Right lobe of liver (tissue), 6 donors: ENCODE measurements around the gene KIZ. TPM values are rescaled to one million over a fixed set of nuclear protein-coding genes. Genes with fewer than 3 reads are reported as not detected.

ENCODE experiments used
- ATAC-seq, 4 donors: fragments of 200-7000 bp; cut with Tn5 transposase; one replicate each; pipeline ENCODE4 v1.9.1; 2020; ENCODE audit warnings: mild to moderate bottlenecking in 4 of 4, moderate library complexity in 4 of 4
- DNase-seq, 3 donors: peaks; one replicate each; pipeline ENCODE4 v3.0.0-alpha.2; 2020
- H3K27ac ChIP-seq, 3 donors: fragments of 200-600 bp; one replicate each; pipeline ENCODE4 v1.8.0; 2022
- H3K27me3 ChIP-seq, 2 donors: fragments of 200-600 bp; one replicate each; pipeline ENCODE4 v1.8.0; 2022
- H3K36me3 ChIP-seq, 4 donors: fragments of 200-600 bp; sonication (generic) in 1 of 4; one replicate each; pipeline versions ENCODE4 v1.5.1 to v1.8.0; 2017 to 2022; ENCODE audit warnings: control low read depth in 1 of 4
- H3K4me1 ChIP-seq, 4 donors: fragments of 200-600 bp; sonication (generic) in 1 of 4; one replicate each; pipeline versions ENCODE4 v1.5.1 to v1.8.0; 2017 to 2022; ENCODE audit warnings: control low read depth in 1 of 4
- H3K4me3 ChIP-seq, 3 donors: fragments of 200-600 bp; one replicate each; pipeline ENCODE4 v1.8.0; 2022
- H3K9me3 ChIP-seq, 4 donors: fragments of 200-600 bp; sonication (generic) in 1 of 4; one replicate each; pipeline versions ENCODE4 v1.5.1 to v1.8.0; 2017 to 2022; ENCODE audit warnings: control low read depth in 1 of 4
- CTCF ChIP-seq, 4 donors: fragments of 200-600 bp in 3 of 4; fragments of 450-650 bp in 1 of 4; IDR thresholded peaks; one replicate each; pipeline versions ENCODE4 v1.5.1 to v1.8.0; 2016 to 2022; ENCODE audit warnings: antibody characterized with exemption in 4 of 4, mild to moderate bottlenecking in 2 of 4
- POLR2A ChIP-seq: fragments of 450-650 bp; IDR thresholded peaks from one replicate; pipeline ENCODE4 v1.6.1; 2017; ENCODE audit warnings: antibody characterized with exemption, mild to moderate bottlenecking
- WGBS: methylation state at CpG from one replicate; pipeline ENCODE4 v1.1.6; 2018; ENCODE audit warnings: low coverage, low lambda C conversion rate; ENCODE audit not compliant: insufficient coverage; ENCODE audit errors: missing lambda C conversion rate; 5-methylcytosine and 5-hydroxymethylcytosine counted together
- intact Hi-C, 2 donors: fragments of 100-400 bp; cut with DNase I; formaldehyde crosslinking; loops; one replicate each; pipeline versions ENCODE4 v1.11.2 to v1.14.1; 2022
- total RNA-seq, 6 experiments: library from RNA; depleted of rRNA in 2 of 6; stranded (reverse); fragments of >200 nt in 2 of 6; fragmentation: NEBNext Ultra II Directional in 3 of 6; extraction: Animal tissue kit (Norgen Biotek cat#: 25700) in 3 of 6; gene quantifications; one replicate each; pipeline versions ENCODE4 v1.1.0 to v1.2.4, GENCODE V29; 2016 to 2023
- donor health status: DM: no; HTN: yes; CAD: no.
- donor health status: DM: no; HTN: no; CAD: no.
- donor health status: DM: no; HTN: no; CAD: no.
- donor health status: DM: no; HTN: yes; CAD: no.
- donor health status: DM: no; HTN: yes; CAD: no.

KIZ gene
- total RNA-seq, 6 experiments from 2014 or later: 5.1 to 11.5 (median 7.4) TPM

GRCh38 chr20:21184819-21185218 is 58.9 kb downstream of the KIZ start:
- WGBS: 73% methylated on average over 2 of the region's 3 CpGs
- H3K4me1 ChIP-seq: no peaks in the 10 kb centered on the region
- TF ChIP-seq POLR2A: no peak
- no peak for TF ChIP-seq CTCF (IDR thresholded peaks at IDR 0.05)
- no peaks in the 10 kb centered on the region for H3K27me3 ChIP-seq
- H3K36me3 ChIP-seq: no peaks in the 10 kb centered on the region
- no peak for ATAC-seq
- no peak overlapping the region for H3K4me3 ChIP-seq
- DNase-seq: no peak
- no peaks in the 10 kb centered on the region for H3K9me3 ChIP-seq
- intact Hi-C loops: no loop called here
- H3K27ac ChIP-seq: no peak overlapping the region

- Histone ChIP-seq H3K27ac (no peak overlapping the region), H3K27me3 (no peaks in the 10 kb centered on the region), H3K4me3 (no peak overlapping the region), H3K4me1 (no peaks in the 10 kb centered on the region), H3K9me3 (no peaks in the 10 kb centered on the region), H3K36me3 (no peaks in the 10 kb centered on the region)
- DNase-seq (no peak), ATAC-seq (no peak)
- intact Hi-C loops: no loop called here
- WGBS: 89% methylated on average over 5 of the region's 5 CpGs
- no peak for TF ChIP-seq POLR2A
- TF ChIP-seq CTCF (IDR thresholded peaks at IDR 0.05): no peak
These were observed 60.0 kb downstream of the KIZ start for GRCh38 chr20:21185849-21186248.

- Histone ChIP-seq H3K4me1 (no peaks in the 10 kb centered on the region), H3K36me3 (no peaks in the 10 kb centered on the region), H3K9me3 (no peaks in the 10 kb centered on the region), H3K27ac (no peak overlapping the region), H3K27me3 (no peaks in the 10 kb centered on the region), H3K4me3 (no peak overlapping the region)
- intact Hi-C loops: no loop called here
- TF ChIP-seq POLR2A (no peak), CTCF (IDR thresholded peaks at IDR 0.05) (no peak)
- WGBS: 87% methylated on average over 6 of the region's 10 CpGs
- DNase-seq: no peak
- no peak for ATAC-seq
These were observed 64.1 kb downstream of the KIZ start for GRCh38 chr20:21189761-21190523.

- Histone ChIP-seq H3K4me1 (no peaks in the 10 kb centered on the region), H3K27ac (no peak overlapping the region), H3K9me3 (no peaks in the 10 kb centered on the region), H3K4me3 (no peak overlapping the region), H3K27me3 (no peaks in the 10 kb centered on the region), H3K36me3 (no peaks in the 10 kb centered on the region)
- intact Hi-C loops: no loop called here
- DNase-seq (no peak), ATAC-seq (no peak)
- TF ChIP-seq CTCF (IDR thresholded peaks at IDR 0.05) (no peak), POLR2A (no peak)
- WGBS: 78% methylated on average over 1 of the region's 1 CpG
These were observed 65.0 kb downstream of the KIZ start for GRCh38 chr20:21190869-21191268.
